Measurements from ENCODE around the gene KRT86. TPM values are rescaled to one million over a fixed set of nuclear protein-coding genes. Genes with fewer than 3 reads are reported as not detected.

KRT86 gene
- polyA plus RNA-seq, 1 of the 3 experiments (the other 2 are of a cell fraction) = 0.56 TPM

DNA sequence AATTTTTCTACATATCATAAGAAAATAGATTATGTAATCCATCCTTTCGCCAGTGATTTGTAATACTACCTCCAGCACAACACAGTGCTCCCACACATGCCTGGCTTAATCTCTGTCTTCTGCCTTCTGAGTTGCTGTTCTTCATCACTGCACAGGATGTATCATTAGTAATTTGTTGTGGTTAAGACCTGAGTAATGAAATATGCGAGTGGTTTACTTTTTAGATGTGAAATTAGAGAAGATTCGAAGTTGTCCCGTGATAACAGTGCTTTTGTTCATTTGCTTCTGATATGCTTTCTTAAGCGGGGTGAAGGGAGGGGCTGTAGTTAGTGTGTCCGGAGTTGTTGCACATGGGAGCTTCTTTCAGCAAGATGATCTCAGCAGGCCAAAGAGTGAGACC is 74.8 kb downstream of the KRT86 start (continued):
- peak; percentile 52; the same call in 1 of the 2 replicates for TF ChIP-seq TCF12 (IDR thresholded peaks at IDR 0.05)
- no peak for TF ChIP-seq YY1 (IDR thresholded peaks at IDR 0.05; ENCODE audit: low read depth)

DNA sequence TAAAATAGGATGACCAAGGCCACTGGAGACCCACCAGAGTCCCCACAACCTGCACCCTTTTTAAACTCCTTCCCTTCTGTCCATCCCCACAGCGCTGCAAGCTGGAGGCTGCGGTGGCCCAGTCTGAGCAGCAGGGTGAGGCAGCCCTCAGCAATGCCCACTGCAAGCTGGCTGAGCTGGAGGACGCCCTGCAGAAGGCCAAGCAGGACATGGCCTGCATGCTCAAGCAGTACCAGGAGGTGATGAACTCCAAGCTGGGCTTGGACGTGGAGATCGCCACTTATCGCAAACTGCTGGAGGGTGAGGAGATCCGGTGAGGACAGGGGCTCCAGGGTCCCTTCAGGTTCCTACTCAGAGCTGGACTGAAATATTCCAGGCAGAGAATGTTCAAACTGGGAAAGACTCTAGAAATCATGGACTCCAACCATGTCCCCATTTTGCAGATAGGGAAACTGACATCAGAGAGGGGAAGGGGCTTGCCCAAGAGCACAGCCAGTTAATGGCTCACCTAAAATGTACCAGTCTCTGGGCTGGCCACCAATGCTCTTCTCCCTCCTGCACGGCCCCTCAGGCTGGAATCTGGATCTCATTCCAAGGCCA is 75.7 kb downstream of the KRT86 start:
- Histone ChIP-seq H3K36me3 (replicated peaks in 1 of 2; ENCODE audit: control insufficient read depth in 1 of 2, insufficient read depth in 2 of 2, low read length in 1 of 2) (no peaks in the 10 kb centered on the region), H3K4me2 (no peak overlapping the region), H3K9ac (no peak overlapping the region), H3K79me2 (ENCODE audit: insufficient read depth) (no peaks in the 10 kb centered on the region), H4K20me1 (ENCODE audit: insufficient read depth) (no peaks in the 10 kb centered on the region), H2AFZ (ENCODE audit: low read depth) (no peak overlapping the region), H3F3A (replicated peaks; ENCODE audit: insufficient read depth) (no peaks in the 10 kb centered on the region), H3K4me1 (ENCODE audit: control insufficient read depth in 1 of 2, insufficient read depth in 2 of 2, low read depth in 1 of 2, low read length in 1 of 2) (no peaks in the 10 kb centered on the region; a peak in 1 of 4 replicates), H3K27ac (ENCODE audit: low read depth in 2 of 2, low read length in 1 of 2) (no peak overlapping the region), H3K9me2 (no peaks in the 10 kb centered on the region), H3K9me3 (no peaks in the 10 kb centered on the region), H3K27me3 (ENCODE audit: insufficient read depth) (peaks cover 35% of the 10 kb centered on the region), H3K4me3 (ENCODE audit: low read depth in 2 of 2, low read length in 1 of 2) (no peak overlapping the region)
- ChIA-PET POLR2A (no interaction called here), CTCF (interaction anchor here (1.1 to 3.1 kb wide), 5 partner anchors 21 to 535 kb away, joined by 3 to 18 read pairs (median 6); no protein-coding TSS in a partner anchor)
- 62% methylated on average over 8 of the region's 8 CpGs for WGBS (ENCODE audit: low lambda C conversion rate)
- TF ChIP-seq FOXJ3 (CRISPR knock-in tag; IDR thresholded peaks at IDR 0.05) (no peak), TEAD4 (IDR thresholded peaks at IDR 0.05; ENCODE audit: borderline replicate concordance, insufficient read depth) (no peak), ELF1 (IDR thresholded peaks at IDR 0.05) (no peak), YY1 (IDR thresholded peaks at IDR 0.05; ENCODE audit: low read depth) (no peak), NRF1 (IDR thresholded peaks at IDR 0.05; ENCODE audit: low read depth, low read length) (no peak), RXRA (IDR thresholded peaks at IDR 0.05; ENCODE audit: borderline replicate concordance, low read depth) (no peak)
- DNase-seq = no peak

DNA sequence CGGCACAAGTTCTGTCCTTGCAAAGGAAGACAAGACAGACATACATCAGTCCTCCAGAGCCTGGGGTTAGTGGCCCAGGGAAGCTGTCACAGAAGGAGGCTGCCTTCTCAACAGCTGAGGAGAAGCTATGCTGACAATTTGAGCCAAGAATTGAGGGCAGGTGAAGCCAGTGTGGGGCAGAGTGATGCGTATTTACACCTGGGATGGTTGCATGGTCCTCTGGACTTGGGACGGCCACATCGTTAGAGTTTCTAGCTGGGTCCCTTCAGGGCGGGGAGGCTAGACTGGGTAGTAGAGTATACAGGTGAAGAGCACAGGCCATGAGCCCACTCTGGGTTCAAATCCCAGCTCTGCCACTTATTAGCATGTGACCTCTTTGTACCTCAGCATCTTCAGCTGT is 76.3 kb downstream of the KRT86 start:
- no peak overlapping the region for H3K4me3 ChIP-seq (ENCODE audit: low read depth in 2 of 2, low read length in 1 of 2)
- DNase-seq = no peak
- H3K9me3 ChIP-seq = no peaks in the 10 kb centered on the region
- no peaks in the 10 kb centered on the region for H3K79me2 ChIP-seq (ENCODE audit: insufficient read depth)
- no peak overlapping the region for H2AFZ ChIP-seq (ENCODE audit: low read depth)
- TF ChIP-seq TEAD4 (IDR thresholded peaks at IDR 0.05; ENCODE audit: borderline replicate concordance, insufficient read depth) (no peak), YY1 (IDR thresholded peaks at IDR 0.05; ENCODE audit: low read depth) (no peak)
- no peaks in the 10 kb centered on the region for H4K20me1 ChIP-seq (ENCODE audit: insufficient read depth)
- POLR2A ChIA-PET = no interaction called here
- H3F3A ChIP-seq (replicated peaks; ENCODE audit: insufficient read depth) = no peaks in the 10 kb centered on the region
- H3K27me3 ChIP-seq (ENCODE audit: insufficient read depth) = peaks cover 40% of the 10 kb centered on the region
- no peaks in the 10 kb centered on the region for H3K9me2 ChIP-seq
- no peak overlapping the region for H3K27ac ChIP-seq (ENCODE audit: low read depth in 2 of 2, low read length in 1 of 2)
- no peaks in the 10 kb centered on the region; a peak in 1 of 4 replicates for H3K4me1 ChIP-seq (ENCODE audit: control insufficient read depth in 1 of 2, insufficient read depth in 2 of 2, low read depth in 1 of 2, low read length in 1 of 2)
- H3K4me2 ChIP-seq = no peak overlapping the region
- H3K9ac ChIP-seq = no peak overlapping the region
- WGBS (ENCODE audit: low lambda C conversion rate) = 63% methylated on average over 2 of the region's 5 CpGs
- H3K36me3 ChIP-seq (replicated peaks in 1 of 2; ENCODE audit: control insufficient read depth in 1 of 2, insufficient read depth in 2 of 2, low read length in 1 of 2) = no peaks in the 10 kb centered on the region
- CTCF ChIA-PET = interaction anchor here (1.1 to 3.1 kb wide), 5 partner anchors 21 to 534 kb away, joined by 3 to 18 read pairs (median 4); no protein-coding TSS in a partner anchor

DNA sequence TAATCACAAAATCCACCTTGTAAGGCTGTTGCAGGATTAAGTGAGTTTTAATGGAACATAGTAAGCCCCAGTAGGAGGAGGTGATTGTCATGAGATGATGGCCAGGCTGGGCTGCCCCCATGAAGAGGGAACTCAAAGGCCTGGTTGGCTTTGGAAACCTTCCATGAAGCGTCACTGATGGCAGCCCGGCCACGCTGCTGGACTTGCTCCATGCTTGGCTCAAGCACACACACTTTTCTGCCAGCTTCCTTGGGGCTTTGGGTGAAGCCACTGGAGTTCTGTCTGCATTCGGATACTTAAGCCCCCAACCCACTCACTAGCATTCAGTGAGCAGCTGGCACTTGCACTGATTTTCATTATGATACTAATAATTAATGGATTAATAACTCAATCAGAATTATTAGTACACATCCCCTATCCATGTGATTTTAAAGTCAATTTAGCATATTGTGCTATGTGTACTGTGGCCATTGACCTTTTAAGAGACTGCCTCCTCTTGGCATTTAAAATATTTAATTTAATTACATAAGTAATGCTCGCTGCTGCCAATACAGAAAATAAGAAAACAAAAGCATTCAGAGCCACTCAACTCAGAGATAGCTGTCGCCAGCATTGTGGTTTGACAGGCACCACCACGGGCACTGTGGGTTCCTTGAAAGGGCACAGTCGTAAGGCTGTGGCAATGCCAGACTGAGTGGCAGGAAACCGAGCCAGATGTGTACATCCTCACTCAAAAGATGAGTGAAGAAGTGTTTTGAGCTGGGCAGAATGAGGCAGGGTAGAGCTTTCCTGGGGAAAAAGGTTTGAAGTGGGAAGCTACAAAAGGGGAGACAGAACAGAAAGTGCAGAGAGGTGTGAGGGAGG is 77.0 kb downstream of the KRT86 start:
- no peaks in the 10 kb centered on the region for H3F3A ChIP-seq (replicated peaks; ENCODE audit: insufficient read depth)
- no peak for DNase-seq
- H3K27ac ChIP-seq (ENCODE audit: low read depth in 2 of 2, low read length in 1 of 2) = no peak overlapping the region
- H3K4me3 ChIP-seq (ENCODE audit: low read depth in 2 of 2, low read length in 1 of 2) = no peak overlapping the region
- no peaks in the 10 kb centered on the region for H3K79me2 ChIP-seq (ENCODE audit: insufficient read depth)
- no peak overlapping the region for H3K4me2 ChIP-seq
- CTCF ChIA-PET = interaction anchor here (1.1 to 3.1 kb wide), 9 partner anchors 11 to 534 kb away, joined by 3 to 18 read pairs (median 4); no protein-coding TSS in a partner anchor
- TF ChIP-seq ELF1 (IDR thresholded peaks at IDR 0.05) (no peak), GABPA (IDR thresholded peaks at IDR 0.05; ENCODE audit: low read depth) (no peak), MXI1 (IDR thresholded peaks at IDR 0.05; ENCODE audit: low read depth, low read length) (no peak), FOXM1 (IDR thresholded peaks at IDR 0.05; ENCODE audit: low read depth) (no peak)
- no peaks in the 10 kb centered on the region; a peak in 1 of 4 replicates for H3K4me1 ChIP-seq (ENCODE audit: control insufficient read depth in 1 of 2, insufficient read depth in 2 of 2, low read depth in 1 of 2, low read length in 1 of 2)
- H3K9me2 ChIP-seq = no peaks in the 10 kb centered on the region
- no peaks in the 10 kb centered on the region for H3K36me3 ChIP-seq (replicated peaks in 1 of 2; ENCODE audit: control insufficient read depth in 1 of 2, insufficient read depth in 2 of 2, low read length in 1 of 2)
- no peak overlapping the region for H2AFZ ChIP-seq (ENCODE audit: low read depth)
- H3K9me3 ChIP-seq = no peaks in the 10 kb centered on the region
- no peaks in the 10 kb centered on the region for H4K20me1 ChIP-seq (ENCODE audit: insufficient read depth)
- POLR2A ChIA-PET = no interaction called here
- no peak overlapping the region for H3K9ac ChIP-seq
- peaks cover 40% of the 10 kb centered on the region for H3K27me3 ChIP-seq (ENCODE audit: insufficient read depth)
- WGBS (ENCODE audit: low lambda C conversion rate) = 26% methylated on average over 7 of the region's 9 CpGs
